GM18505 (cell line): ENCODE measurements around the gene FHIT.
A peak's percentile ranks its signal among the peaks of the same experiment; 100 is the strongest.

Experiments used
- ATAC-seq: cut with Tn5 transposase; IDR thresholded peaks from one replicate; pipeline ENCODE4 v1.9.1; 2021; ENCODE audit not compliant: unreplicated experiment
- POLR2A ChIP-seq: IDR thresholded peaks from 4 replicates; pipeline ENCODE4 v1.6.1; 2011; ENCODE audit warnings: borderline replicate concordance; ENCODE audit not compliant: insufficient read depth, insufficient read length; ENCODE audit errors: extremely low read depth

The FHIT gene

GRCh38 chr3:61252836-61253235 lies 1.6 kb upstream of the FHIT start:
- no peak for TF ChIP-seq POLR2A
- no peak for ATAC-seq

DNA sequence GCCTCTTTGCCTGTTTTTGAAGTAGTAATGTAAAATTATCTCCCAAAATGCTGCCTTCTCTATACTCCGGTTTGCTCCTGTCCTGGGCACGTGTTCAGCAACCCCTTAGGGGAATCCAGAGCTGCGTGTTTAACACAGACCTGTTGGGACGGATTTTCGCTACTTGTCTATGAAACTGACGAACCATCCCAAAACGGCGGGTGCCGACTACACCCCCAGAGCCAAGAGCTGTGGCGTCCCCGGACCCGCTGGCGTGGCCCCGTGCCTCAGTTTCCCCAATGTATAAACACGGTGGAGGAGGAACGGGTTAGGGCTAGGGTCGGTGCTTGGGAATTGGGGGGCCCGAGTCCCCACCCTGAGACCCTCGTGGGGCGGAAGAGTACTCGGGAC lies 473 bp downstream of the FHIT start:
- no peak for ATAC-seq
- TF ChIP-seq POLR2A, result no peak

- TF ChIP-seq POLR2A, result no peak
- no peak for ATAC-seq
Observed at GRCh38 chr3:61248496-61248895, 2.8 kb downstream of the FHIT start.

GRCh38 chr3:61247191-61247590 lies 4.1 kb downstream of the FHIT start:
- TF ChIP-seq POLR2A, result no peak
- no peak for ATAC-seq

DNA sequence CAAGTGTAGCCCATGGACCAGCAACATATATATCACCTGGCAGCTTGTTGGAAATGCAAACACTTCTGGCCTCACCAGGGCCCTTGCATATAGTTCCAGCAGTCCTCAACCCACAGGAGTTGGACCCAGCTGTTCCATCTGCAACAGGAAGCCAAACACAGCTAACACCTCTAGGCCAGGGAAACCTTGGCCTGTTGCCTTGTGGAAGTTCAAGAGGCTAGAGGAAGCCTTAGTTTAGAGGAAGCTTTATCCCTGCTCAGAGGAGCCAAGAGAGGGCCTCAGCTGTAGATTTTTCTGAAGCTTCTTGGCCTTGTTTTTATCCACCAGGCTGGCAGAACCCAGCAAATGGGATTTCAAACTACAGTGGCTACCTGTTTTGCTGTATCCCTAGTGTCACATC lies 11.4 kb downstream of the FHIT start:
- no peak for TF ChIP-seq POLR2A
- no peak for ATAC-seq

GRCh38 chr3:61237858-61238257 lies 13.4 kb downstream of the FHIT start:
- no peak for ATAC-seq
- no peak for TF ChIP-seq POLR2A

- peak; percentile 86 for ATAC-seq
- TF ChIP-seq POLR2A, result no peak
Observed at GRCh38 chr3:61236556-61236955, 14.7 kb downstream of the FHIT start.

- TF ChIP-seq POLR2A, result no peak
- no peak for ATAC-seq
Observed at GRCh38 chr3:61233746-61234145, 17.5 kb downstream of the FHIT start.

GRCh38 chr3:61231693-61232092 lies 19.6 kb downstream of the FHIT start:
- no peak for ATAC-seq
- no peak for TF ChIP-seq POLR2A

DNA sequence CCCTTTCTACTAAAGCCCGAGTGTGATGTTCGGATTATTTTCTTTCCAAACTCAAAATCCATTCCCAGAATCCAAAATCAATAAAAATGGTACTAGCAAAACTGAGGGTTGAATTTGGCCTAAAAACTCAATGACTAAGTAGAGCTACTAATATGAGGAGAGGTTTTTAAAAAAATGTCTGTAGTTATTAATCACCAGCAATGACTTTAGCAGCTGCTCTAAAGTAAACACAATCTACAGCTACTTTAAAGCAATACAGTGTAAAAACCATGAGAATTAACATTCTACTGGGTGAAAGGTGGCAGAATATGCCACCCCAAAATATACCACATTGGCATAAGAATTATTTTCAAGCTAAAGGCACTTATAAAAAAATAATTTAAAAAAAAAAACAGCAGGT lies 23.5 kb downstream of the FHIT start:
- ATAC-seq, result no peak
- TF ChIP-seq POLR2A, result no peak

GRCh38 chr3:61226166-61226686 lies 25.0 kb downstream of the FHIT start:
- no peak for ATAC-seq
- TF ChIP-seq POLR2A, result no peak

DNA sequence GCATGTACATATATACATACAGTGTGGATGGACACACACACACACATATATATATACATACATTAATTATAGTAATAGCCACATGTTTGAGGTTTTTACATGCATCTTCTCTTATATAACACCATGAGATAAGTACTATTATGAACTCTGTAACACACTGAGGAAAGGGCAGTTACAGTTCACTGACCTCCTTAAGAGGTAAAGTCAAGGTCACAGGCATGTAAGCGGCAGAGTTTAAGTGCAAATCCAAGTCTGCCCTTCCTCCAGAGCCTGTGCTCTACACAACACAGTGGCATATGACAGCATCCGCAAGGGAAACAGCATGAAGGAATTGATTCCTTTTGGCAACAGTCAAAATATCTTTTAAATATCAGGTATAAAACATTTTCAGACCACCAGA lies 26.4 kb downstream of the FHIT start:
- ATAC-seq, result no peak
- TF ChIP-seq POLR2A, result no peak

DNA sequence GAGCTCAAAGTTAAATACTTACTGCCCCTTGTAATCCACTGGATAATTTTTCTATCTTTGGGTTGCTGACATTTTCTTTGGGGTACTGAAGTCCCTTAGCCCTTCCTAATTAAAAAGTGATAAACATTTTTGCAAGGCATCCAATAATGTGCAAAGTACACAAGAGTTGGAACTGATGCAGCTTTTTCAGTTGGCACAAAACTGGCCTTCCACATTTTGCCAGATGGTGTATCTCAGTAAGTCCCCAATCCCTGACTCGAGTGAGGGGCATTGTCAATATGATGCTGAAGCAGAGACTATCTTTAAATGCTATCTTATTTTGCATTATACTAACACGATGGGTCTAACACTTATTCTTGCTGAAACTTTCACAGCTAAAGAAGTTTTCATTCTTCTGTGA lies 27.8 kb downstream of the FHIT start:
- no peak for TF ChIP-seq POLR2A
- ATAC-seq, result no peak

GRCh38 chr3:61222467-61222866 lies 28.8 kb downstream of the FHIT start:
- ATAC-seq, result no peak
- TF ChIP-seq POLR2A, result no peak

DNA sequence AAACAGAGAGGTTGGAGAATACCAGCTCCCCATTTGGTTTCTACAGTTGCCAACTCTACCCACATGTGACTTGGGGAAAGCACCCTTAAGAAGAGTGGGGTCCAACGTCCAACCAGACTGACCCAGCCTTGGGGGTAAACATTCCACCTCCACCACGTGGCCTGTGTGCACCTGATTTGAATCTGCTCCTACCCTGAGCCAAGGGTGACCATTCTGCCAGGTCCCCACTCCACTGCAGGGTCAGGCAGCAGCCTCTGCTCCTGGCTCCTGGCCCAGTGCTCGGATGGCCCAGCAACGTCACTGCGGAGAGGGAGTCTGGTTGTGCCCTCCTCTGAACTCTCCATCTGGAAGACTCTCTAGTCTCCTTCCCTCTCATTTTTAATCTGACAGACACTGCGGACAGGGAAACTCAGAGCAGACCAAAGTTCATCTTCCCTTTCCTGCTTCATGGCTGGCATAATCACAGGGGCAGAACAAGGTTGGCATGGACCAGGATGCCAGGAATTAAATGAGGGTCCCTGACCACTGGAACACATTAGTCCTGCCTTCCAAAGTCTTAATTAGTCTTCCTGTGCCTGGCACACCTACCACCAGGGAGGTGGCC lies 29.4 kb downstream of the FHIT start:
- TF ChIP-seq POLR2A, result no peak
- no peak for ATAC-seq
